ENCODE measurements around the gene ABAT. TPM values are rescaled to one million over a fixed set of nuclear protein-coding genes. Genes with fewer than 3 reads are reported as not detected.

ABAT gene
- total and polyA plus RNA-seq, 2 of the 8 experiments (the other 6 are each of a cell fraction or from before 2014, with no cell fraction given): 6.4 to 8.4 TPM

- TF ChIP-seq NRF1 (IDR thresholded peaks at IDR 0.05; ENCODE audit: low read depth, low read length) (no peak), CHD2 (IDR thresholded peaks at IDR 0.05; ENCODE audit: low read length) (no peak), POLR2AphosphoS5 (IDR thresholded peaks at IDR 0.05; ENCODE audit: low read depth, low read length) (no peak), CEBPB (IDR thresholded peaks at IDR 0.05; ENCODE audit: low read depth, low read length) (no peak), GABPA (IDR thresholded peaks at IDR 0.05; ENCODE audit: borderline replicate concordance, insufficient read depth, low read length) (no peak), KDM4A (IDR thresholded peaks at IDR 0.05; ENCODE audit: low read depth, low read length, severe bottlenecking) (no peak), ZNF274 (IDR thresholded peaks at IDR 0.05; ENCODE audit: borderline replicate concordance, extremely low read depth, low read length) (no peak), POLR2A (IDR thresholded peaks at IDR 0.05; ENCODE audit: control extremely low read depth in 1 of 2, low read depth in 2 of 2, low read length in 2 of 2) (no peak), ASH2L (IDR thresholded peaks at IDR 0.05; ENCODE audit: low read length) (no peak)
Measured at GRCh38 chr16:8676737-8677375, 2.4 kb downstream of the ABAT start (continued).
